IMR-90 (cell line): Measurements from ENCODE around the gene PIAS4. TPM values are rescaled to one million over a fixed set of nuclear protein-coding genes. Genes with fewer than 3 reads are reported as not detected.
A peak's percentile ranks its signal among the peaks of the same experiment; 100 is the strongest.

Source experiments
- ATAC-seq: fragments of 200-7000 bp; cut with Tn5 transposase; 2 replicates; pipeline ENCODE4 v1.9.1; 2020; ENCODE audit warnings: low read depth, mild to moderate bottlenecking, moderate library complexity
- BruUV-seq: library from RNA; stranded (reverse); fragments of 400-500 nt; replicated peaks from 2 replicates; lab custom pipeline; 2021; lab: Mats Ljungman, UMichigan
- CTCF ChIA-PET: fragments of 300-600 bp; formaldehyde crosslinking; extraction: SDS; loops from one replicate; lab custom pipeline; 2021; ENCODE audit warnings: antibody characterized with exemption; lab: Yijun Ruan, JAX
- POLR2A ChIA-PET: fragments of 300-600 bp; sonication (Branson Sonifier 250); formaldehyde crosslinking; loops from one replicate; lab custom pipeline; 2022; ENCODE audit warnings: antibody characterized with exemption; ENCODE audit not compliant: unreplicated experiment; lab: Charles Lee
- DNase-seq: peaks from one replicate; pipeline ENCODE4 v3.0.0; 2013
- H2AFZ ChIP-seq: replicated peaks from 2 replicates; pipeline ENCODE3; 2013; ENCODE audit warnings: low read length, mild to moderate bottlenecking; ENCODE audit not compliant: poor library complexity
- H2AK5ac ChIP-seq: 2 replicates; pipeline ENCODE4 v1.6.1; 2013; ENCODE audit warnings: low read depth, low read length, inconsistent platforms
- H2AK9ac ChIP-seq: replicated peaks from 2 replicates; pipeline ENCODE3; 2013; ENCODE audit warnings: mild to moderate bottlenecking, low read depth, low read length, moderate library complexity; ENCODE audit not compliant: poor library complexity
- H2BK120ac ChIP-seq: 2 replicates; pipeline ENCODE4 v1.6.1; 2013; ENCODE audit warnings: low read depth, low read length, inconsistent platforms
- H2BK15ac ChIP-seq: 3 replicates; pipeline ENCODE4 v1.6.1; 2013; ENCODE audit warnings: low read depth, low read length, inconsistent platforms
- H2BK20ac ChIP-seq: 2 replicates; pipeline ENCODE4 v1.6.1; 2013; ENCODE audit warnings: low read depth, mild to moderate bottlenecking, inconsistent platforms, low read length, moderate library complexity
- H2BK5ac ChIP-seq: 2 replicates; pipeline ENCODE4 v1.6.1; 2013; ENCODE audit warnings: mild to moderate bottlenecking, low read depth, low read length, inconsistent platforms; ENCODE audit not compliant: poor library complexity, severe bottlenecking
- H3K14ac ChIP-seq: replicated peaks from 2 replicates; pipeline ENCODE4 v1.6.1; 2013; ENCODE audit warnings: low read depth, low read length, inconsistent platforms
- H3K18ac ChIP-seq: 2 replicates; pipeline ENCODE4 v1.6.1; 2013; ENCODE audit warnings: low read depth, low read length, control low read depth
- H3K23ac ChIP-seq: 2 replicates; pipeline ENCODE4 v1.6.1; 2013; ENCODE audit warnings: low read depth, low read length, inconsistent platforms
- H3K27ac ChIP-seq: 2 replicates; pipeline ENCODE4 v1.5.1; 2013; ENCODE audit warnings: mild to moderate bottlenecking, control low read depth, low read length; ENCODE audit not compliant: insufficient read depth
- H3K27me3 ChIP-seq: 2 replicates; pipeline ENCODE4 v1.6.1; 2013; ENCODE audit warnings: low read length; ENCODE audit not compliant: control insufficient read depth, insufficient read depth
- H3K36me3 ChIP-seq: 2 replicates; pipeline ENCODE4 v1.6.1; 2013; ENCODE audit warnings: low read length, mixed read lengths; ENCODE audit not compliant: control insufficient read depth, insufficient read depth
- H3K4ac ChIP-seq: 2 replicates; pipeline ENCODE4 v1.6.1; 2013; ENCODE audit warnings: low read depth, low read length, inconsistent platforms
- H3K4me1 ChIP-seq: 2 replicates; pipeline ENCODE4 v1.6.1; 2013; ENCODE audit warnings: low read length, mixed read lengths; ENCODE audit not compliant: control insufficient read depth, insufficient read depth
- H3K4me2 ChIP-seq: 2 replicates; pipeline ENCODE4 v1.6.1; 2013; ENCODE audit warnings: low read depth, mild to moderate bottlenecking, control low read depth, low read length, moderate library complexity
- H3K4me3 ChIP-seq: 2 replicates; pipeline ENCODE4 v1.5.1; 2013; ENCODE audit warnings: low read depth, mild to moderate bottlenecking, control low read depth, low read length, moderate library complexity; ENCODE audit not compliant: insufficient read depth
- H3K56ac ChIP-seq: 2 replicates; pipeline ENCODE4 v1.6.1; 2013; ENCODE audit warnings: low read length, inconsistent platforms; ENCODE audit not compliant: insufficient read depth; ENCODE audit errors: extremely low read depth
- H3K79me1 ChIP-seq, 2 experiments: 2 replicates each; pipeline ENCODE4 v1.6.1; 2013; ENCODE audit warnings: low read length in 2 of 2, inconsistent platforms in 1 of 2, low read depth in 1 of 2
- H3K9ac ChIP-seq: 2 replicates; pipeline ENCODE4 v1.6.1; 2013; ENCODE audit warnings: low read depth, low read length, control low read depth
- H3K9me1 ChIP-seq: 2 replicates; pipeline ENCODE4 v1.6.1; 2013; ENCODE audit warnings: low read length, inconsistent platforms; ENCODE audit not compliant: insufficient read depth
- H3K9me3 ChIP-seq: 2 replicates; pipeline ENCODE4 v1.6.1; 2013; ENCODE audit warnings: low read length; ENCODE audit not compliant: control insufficient read depth, insufficient read depth
- H4K20me1 ChIP-seq: 2 replicates; pipeline ENCODE4 v1.6.1; 2013; ENCODE audit warnings: low read length, inconsistent platforms; ENCODE audit not compliant: insufficient read depth
- H4K5ac ChIP-seq: 2 replicates; pipeline ENCODE4 v1.6.1; 2013; ENCODE audit warnings: mild to moderate bottlenecking, low read depth, low read length, control low read depth
- H4K8ac ChIP-seq, 2 experiments: 2 replicates each; pipeline ENCODE4 v1.6.1; 2013; ENCODE audit warnings: low read depth in 2 of 2, low read length in 2 of 2, control low read depth in 1 of 2, inconsistent platforms in 1 of 2
- H4K91ac ChIP-seq: 2 replicates; pipeline ENCODE4 v1.6.1; 2013; ENCODE audit warnings: low read depth, low read length, inconsistent platforms; ENCODE audit not compliant: insufficient read depth
- BHLHE40 ChIP-seq: fragments of 150-350 bp; IDR thresholded peaks from 2 replicates; pipeline ENCODE4 v1.6.1; 2016; ENCODE audit warnings: mild to moderate bottlenecking, low read depth, low read length
- MAFK ChIP-seq: IDR thresholded peaks from 2 replicates; pipeline ENCODE4 v1.6.1; 2012; ENCODE audit warnings: low read depth, low read length, improper control_type of control experiment
- POLR2A ChIP-seq: IDR thresholded peaks from 2 replicates; pipeline ENCODE4 v1.6.1; 2012; ENCODE audit warnings: mild to moderate bottlenecking, low read depth, low read length
- RAD21 ChIP-seq: IDR thresholded peaks from 2 replicates; pipeline ENCODE4 v1.6.1; 2012; ENCODE audit warnings: low read length, improper control_type of control experiment
- RCOR1 ChIP-seq: IDR thresholded peaks from 2 replicates; pipeline ENCODE4 v1.6.1; 2012; ENCODE audit warnings: mild to moderate bottlenecking, low read length, improper control_type of control experiment; ENCODE audit not compliant: insufficient replicate concordance
- WGBS, 2 experiments: methylation state at CpG; one replicate each; pipeline versions ENCODE4 v1.1.5 to v1.1.7; 2013; ENCODE audit warnings: missing lambda C conversion rate in 2 of 2; ENCODE audit not compliant: insufficient read length in 1 of 2; ENCODE audit errors: extremely low coverage in 2 of 2; 5-methylcytosine and 5-hydroxymethylcytosine counted together
- dilution Hi-C: fragments of 300-500 bp; cut with HindIII; formaldehyde crosslinking; loops from one replicate; pipeline ENCODE4 v1.14.3; 2018; ENCODE audit warnings: low sequenced_read_pairs; ENCODE audit not compliant: unreplicated experiment
- in situ Hi-C: fragments of 300-500 bp; cut with MboI; formaldehyde crosslinking; loops from 3 replicates; pipeline ENCODE4 v1.14.3; 2019; ENCODE audit warnings: low sequenced_read_pairs, inconsistent platforms, mixed read lengths
- intact Hi-C: fragments of 100-400 bp; cut with micrococcal nuclease; formaldehyde crosslinking; loops from 2 replicates; pipeline ENCODE4 v1.10.0; 2022
- polyA plus RNA-seq, 3 experiments: library from polyadenylated mRNA; depleted of rRNA; stranded (reverse); fragments of >200 nt; gene quantifications; 2 replicates each; pipeline ENCODE4 v1.2.3, GENCODE V29; 2012; ENCODE audit warnings: low replicate concordance in 1 of 3
- total RNA-seq: library from RNA; depleted of rRNA; stranded (reverse); fragments of >200 nt; gene quantifications from 2 replicates; pipeline ENCODE4 v1.2.3, GENCODE V29; 2012

Gene PIAS4
- total and polyA plus RNA-seq, 2 of the 4 experiments (the other 2 are of a cell fraction): 12.1 to 13.6 TPM

DNA sequence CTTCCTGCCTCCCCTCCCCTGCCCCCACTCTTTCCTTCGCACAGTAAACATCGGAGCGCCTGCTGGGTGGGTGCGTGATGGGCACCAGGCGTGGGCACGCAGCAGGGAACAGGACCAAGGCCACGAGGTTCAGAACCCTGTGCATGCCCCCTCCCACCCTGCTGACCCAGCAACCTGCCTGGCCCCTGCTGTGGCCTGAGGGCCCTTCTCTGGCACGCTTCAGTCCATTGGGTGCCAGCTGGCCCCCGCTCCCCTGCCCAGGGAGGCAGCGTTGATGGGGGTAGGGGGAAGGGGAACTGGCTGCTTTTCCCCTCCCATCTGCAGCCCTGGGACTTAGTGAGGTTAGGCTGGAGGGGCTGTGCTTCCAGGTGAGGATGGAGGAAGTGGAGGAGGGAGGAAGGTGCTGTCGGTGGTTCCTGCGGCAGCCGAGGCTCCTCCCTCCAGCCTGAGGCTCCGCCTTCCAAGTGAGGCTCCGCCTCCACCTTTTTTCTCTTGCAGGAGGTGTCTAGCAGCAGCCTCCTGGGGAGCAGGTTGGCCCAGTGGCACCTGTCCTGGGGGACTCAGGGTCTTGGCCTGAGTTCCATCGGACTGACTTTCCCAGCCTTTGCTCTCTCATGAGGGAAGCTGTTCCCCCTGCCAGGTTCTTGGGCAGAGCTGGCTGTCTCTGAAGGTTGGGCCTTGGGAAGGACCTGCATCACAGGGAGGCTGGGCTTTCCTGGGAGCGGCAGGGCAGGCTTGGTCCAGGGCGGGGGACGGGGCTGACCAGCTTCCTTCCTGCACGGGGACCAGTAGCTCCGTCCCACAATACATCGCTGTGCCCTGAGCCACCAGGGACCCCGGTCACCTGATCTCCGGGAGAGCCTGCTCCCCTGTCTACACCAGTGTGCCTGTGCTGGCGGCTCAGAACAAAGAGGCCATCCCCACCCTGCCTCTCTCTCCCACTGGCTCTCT is 7.3 kb downstream of the PIAS4 start:
- Histone ChIP-seq H4K91ac (no peak overlapping the region), H2BK20ac (no peak overlapping the region), H3K56ac (no peak overlapping the region), H4K8ac (no peak overlapping the region), H3K4ac (no peak overlapping the region), H3K36me3 (peaks cover 44% of the 10 kb centered on the region), H4K5ac (no peak overlapping the region), H2BK15ac (no peak overlapping the region), H3K9ac (no peak overlapping the region), H2AK9ac (peak overlapping the region; percentile 24), H3K18ac (no peak overlapping the region), H2BK120ac (no peak overlapping the region), H3K4me2 (no peak overlapping the region), H2AFZ (no peak overlapping the region), H4K20me1 (peaks cover 78% of the 10 kb centered on the region), H3K14ac (no peak overlapping the region), H2BK5ac (no peak overlapping the region), H3K4me3 (no peak overlapping the region), H3K9me3 (no peaks in the 10 kb centered on the region), H3K79me1 (peaks cover 13 to 86% of the 10 kb centered on the region in 2 experiments), H3K4me1 (peaks cover 9% of the 10 kb centered on the region), H3K27ac (no peak overlapping the region; the same call in 1 of the 2 replicates), H3K9me1 (no peaks in the 10 kb centered on the region), H3K27me3 (no peaks in the 10 kb centered on the region), H2AK5ac (no peak overlapping the region), H3K23ac (no peak overlapping the region)
- TF ChIP-seq POLR2A (no peak), RAD21 (no peak), MAFK (no peak), RCOR1 (no peak), BHLHE40 (no peak)
- POLR2A ChIA-PET: no interaction called here
- in situ Hi-C loops: no loop called here
- dilution Hi-C loops: no loop called here
- intact Hi-C loops: no loop called here
- no TSS peak for BruUV-seq
- no peak for DNase-seq
- CTCF ChIA-PET: no interaction called here
- WGBS, 2 experiments: 93% methylated on average over 6 of the region's 25 CpGs; no CpG with 5 or more reads in 1 of the 2 experiments
- no peak for ATAC-seq
